ENCODE data around the gene PADI1.

DNA sequence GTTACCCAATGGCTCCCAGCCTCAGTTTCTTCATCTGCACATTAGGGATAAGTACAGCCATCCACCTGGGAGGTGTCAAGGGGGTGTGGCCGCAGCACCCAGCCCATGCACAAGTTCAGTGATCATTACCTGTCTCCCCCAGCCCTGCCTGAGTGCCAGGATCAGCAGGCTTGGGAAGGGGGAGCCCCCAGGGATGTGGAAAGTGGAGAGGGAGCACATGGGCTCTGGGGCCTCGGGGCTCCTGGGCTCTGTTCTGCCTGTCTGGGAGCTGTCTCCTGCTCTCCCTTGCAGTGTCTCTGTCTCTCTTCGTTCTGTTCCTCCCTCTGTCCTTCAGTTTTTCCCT is 10.8 kb upstream of the PADI1 start:
- TF ChIP-seq POLR2A (IDR thresholded peaks at IDR 0.05; ENCODE audit: low read length) = no peak
- TF ChIP-seq GATA1 (IDR thresholded peaks at IDR 0.05; ENCODE audit: low read depth, low read length) = no peak

Data from erythroblast (primary cell).